Hematopoietic multipotent progenitor cell treated with erythropoietin and hydrocortisone succinate and interleukin-3 and kit ligand, for 8 days (in vitro differentiated cells): Measurements from ENCODE around the gene WNK2.

Source experiments
- DNase-seq: peaks from one replicate; pipeline ENCODE4 v3.0.0-alpha.2; 2015

The WNK2 gene

GRCh38 chr9:93297659-93298497, 113.9 kb downstream of the WNK2 start:
- no peak for DNase-seq

GRCh38 chr9:93298498-93299417, 114.8 kb downstream of the WNK2 start:
- DNase-seq, result no peak

- DNase-seq, result no peak
Observed at GRCh38 chr9:93299418-93300174, 115.7 kb downstream of the WNK2 start.

GRCh38 chr9:93300175-93300572, 116.2 kb downstream of the WNK2 start:
- no peak for DNase-seq

- DNase-seq, result no peak
Observed at GRCh38 chr9:93300585-93301081, 116.7 kb downstream of the WNK2 start.

- no peak for DNase-seq
Observed at GRCh38 chr9:93301291-93301811, 117.4 kb downstream of the WNK2 start.

- DNase-seq, result no peak
Observed at GRCh38 chr9:93301911-93302541, 118.1 kb downstream of the WNK2 start.

GRCh38 chr9:93302586-93303257, 118.8 kb downstream of the WNK2 start:
- DNase-seq, result peak; percentile 72

- DNase-seq, result no peak
Observed at GRCh38 chr9:93303258-93303771, 119.4 kb downstream of the WNK2 start.

- DNase-seq, result no peak
Observed at GRCh38 chr9:93303806-93304573, 120.1 kb downstream of the WNK2 start.

GRCh38 chr9:93304574-93305496, 120.9 kb downstream of the WNK2 start:
- DNase-seq, result peak; percentile 16

GRCh38 chr9:93305497-93306020, 121.6 kb downstream of the WNK2 start:
- no peak for DNase-seq

- no peak for DNase-seq
Observed at GRCh38 chr9:93306081-93306480, 122.1 kb downstream of the WNK2 start.

- DNase-seq, result no peak
Observed at GRCh38 chr9:93306579-93307091, 122.7 kb downstream of the WNK2 start.

GRCh38 chr9:93307468-93308157, 123.7 kb downstream of the WNK2 start:
- no peak for DNase-seq

GRCh38 chr9:93308158-93308602, 124.2 kb downstream of the WNK2 start:
- DNase-seq, result no peak

- DNase-seq, result no peak
Observed at GRCh38 chr9:93308676-93309075, 124.7 kb downstream of the WNK2 start.

GRCh38 chr9:93309889-93310425, 126.0 kb downstream of the WNK2 start:
- DNase-seq, result no peak
